Neural progenitor cell (in vitro differentiated cells): ENCODE results near the gene SAPCD2. TPM values are rescaled to one million over a fixed set of nuclear protein-coding genes. Genes with fewer than 3 reads are reported as not detected.

Experiments
- DNase-seq: peaks from one replicate; pipeline ENCODE4 v3.0.0-alpha.2; 2016; ENCODE audit warnings: low spot score
- H2AFZ ChIP-seq: fragments of 200-600 bp; sonication (generic); replicated peaks from 2 replicates; pipeline ENCODE4 v1.6.1; 2016; ENCODE audit warnings: antibody characterized with exemption
- H3F3A ChIP-seq: fragments of 200-600 bp; sonication (generic); 2 replicates; pipeline ENCODE4 v1.6.1; 2016; ENCODE audit warnings: antibody characterized with exemption, low read depth
- H3K27ac ChIP-seq: fragments of 200-600 bp; sonication (generic); 2 replicates; pipeline ENCODE4 v1.5.1; 2016; ENCODE audit warnings: mild to moderate bottlenecking
- H3K27me3 ChIP-seq: fragments of 200-600 bp; sonication (generic); 2 replicates; pipeline ENCODE4 v1.6.1; 2016; ENCODE audit warnings: mild to moderate bottlenecking, moderate library complexity
- H3K36me3 ChIP-seq: fragments of 200-600 bp; sonication (generic); 2 replicates; pipeline ENCODE4 v1.5.1; 2016
- H3K4me1 ChIP-seq: fragments of 200-600 bp; sonication (generic); 2 replicates; pipeline ENCODE4 v1.6.1; 2016; ENCODE audit warnings: mixed run types
- H3K4me2 ChIP-seq: fragments of 200-600 bp; sonication (generic); 2 replicates; pipeline ENCODE4 v1.6.1; 2016
- H3K4me3 ChIP-seq: fragments of 200-600 bp; sonication (generic); 2 replicates; pipeline ENCODE4 v1.5.1; 2016
- H3K79me2 ChIP-seq: fragments of 200-600 bp; sonication (generic); 2 replicates; pipeline ENCODE4 v1.6.1; 2016; ENCODE audit warnings: low read depth
- H3K9ac ChIP-seq: fragments of 200-600 bp; sonication (generic); 2 replicates; pipeline ENCODE4 v1.6.1; 2016
- H3K9me3 ChIP-seq: fragments of 200-600 bp; sonication (generic); 2 replicates; pipeline ENCODE4 v1.5.1; 2016; ENCODE audit warnings: low read depth
- H4K20me1 ChIP-seq: fragments of 200-600 bp; sonication (generic); 2 replicates; pipeline ENCODE4 v1.6.1; 2016; ENCODE audit warnings: low read depth
- H3K27ac Mint-ChIP-seq: 3 replicates; pipeline ENCODE4 v1.8.0; 2021; ENCODE audit warnings: mixed read lengths
- H3K27me3 Mint-ChIP-seq: 2 replicates; pipeline ENCODE4 v1.8.0; 2022; ENCODE audit warnings: low read depth, mild to moderate bottlenecking, inconsistent platforms, moderate library complexity, mixed read lengths; ENCODE audit not compliant: insufficient read depth
- H3K36me3 Mint-ChIP-seq: 3 replicates; pipeline ENCODE4 v1.8.0; 2021; ENCODE audit warnings: mixed read lengths
- H3K4me1 Mint-ChIP-seq: 3 replicates; pipeline ENCODE4 v1.8.0; 2021; ENCODE audit warnings: mixed read lengths
- H3K4me3 Mint-ChIP-seq: 3 replicates; pipeline ENCODE4 v1.8.0; 2021; ENCODE audit warnings: mild to moderate bottlenecking, moderate library complexity, mixed read lengths
- H3K9me3 Mint-ChIP-seq: 3 replicates; pipeline ENCODE4 v1.8.0; 2020; ENCODE audit warnings: mixed read lengths
- EZH2 ChIP-seq: fragments of 200-600 bp; sonication (generic); IDR thresholded peaks from 2 replicates; pipeline ENCODE4 v1.6.1; 2017; ENCODE audit warnings: antibody characterized with exemption, mild to moderate bottlenecking, moderate library complexity
- EZH2phosphoT487 ChIP-seq: fragments of 200-600 bp; sonication (generic); IDR thresholded peaks from 2 replicates; pipeline ENCODE4 v1.6.1; 2017; ENCODE audit warnings: antibody characterized with exemption
- total RNA-seq: library from RNA; depleted of rRNA; stranded (reverse); fragments of >200 nt; gene quantifications from 2 replicates; pipeline ENCODE4 v1.2.3, GENCODE V29; 2015; ENCODE audit warnings: low replicate concordance
- TF ChIP-seq, protein P1 (sequence below): fragments of 200-600 bp; sonication (generic); IDR thresholded peaks from 2 replicates; pipeline ENCODE4 v1.5.1; 2017; ENCODE audit warnings: antibody characterized with exemption, mild to moderate bottlenecking

Gene SAPCD2
- total RNA-seq, 1 donor from 2014 or later, result 5.7 TPM

DNA sequence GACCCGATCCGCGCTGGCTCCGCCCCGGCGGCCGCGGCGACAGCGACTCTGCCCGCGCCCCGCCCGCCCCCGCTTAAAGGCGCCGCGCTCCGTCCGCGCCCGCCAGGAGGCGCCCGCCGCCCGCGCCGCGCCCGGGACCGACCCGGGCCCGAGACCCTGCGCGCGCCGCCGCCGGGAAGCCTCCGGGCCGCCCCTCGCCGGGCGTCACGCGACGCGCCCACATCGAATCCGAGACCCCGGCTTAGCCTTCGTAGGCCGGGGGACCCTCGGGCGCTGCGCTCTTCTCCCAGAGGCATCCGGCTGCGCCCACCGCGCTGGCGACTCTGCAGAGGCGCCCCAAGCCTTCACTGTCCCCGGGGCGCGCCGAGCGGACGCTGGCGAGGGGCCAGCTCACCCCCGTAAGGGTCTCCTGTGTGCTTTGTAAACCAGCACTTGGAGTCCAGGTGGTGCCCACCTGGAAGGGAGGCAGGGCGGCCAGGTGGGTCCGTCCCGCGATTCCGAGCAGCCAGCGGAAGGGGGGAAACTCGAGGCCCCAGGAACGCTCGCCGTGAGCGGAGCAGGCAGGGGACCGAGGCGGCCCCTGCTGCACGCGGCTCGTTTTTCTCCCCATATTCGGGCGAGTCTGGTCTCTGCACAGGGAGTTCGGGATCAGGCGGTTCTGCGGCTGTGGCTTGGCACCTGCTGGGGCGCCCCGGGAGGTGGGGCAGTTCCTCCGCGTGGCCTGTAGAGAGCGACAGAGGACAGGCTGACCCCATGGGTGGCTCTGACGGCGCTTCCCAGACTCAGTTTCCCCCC, 41.9 kb downstream of the SAPCD2 start:
- peaks cover 18% of the 10 kb centered on the region for H3K4me1 ChIP-seq
- Mint-ChIP-seq H3K36me3 (no peaks in the 10 kb centered on the region), H3K9me3 (no peaks in the 10 kb centered on the region), H3K4me1 (peaks cover 12% of the 10 kb centered on the region), H3K27me3 (no peaks in the 10 kb centered on the region), H3K4me3 (peak overlapping the region; percentile 82), H3K27ac (no peak overlapping the region)
- peak overlapping the region; percentile 99 for H2AFZ ChIP-seq
- TF ChIP-seq, protein P1, sequence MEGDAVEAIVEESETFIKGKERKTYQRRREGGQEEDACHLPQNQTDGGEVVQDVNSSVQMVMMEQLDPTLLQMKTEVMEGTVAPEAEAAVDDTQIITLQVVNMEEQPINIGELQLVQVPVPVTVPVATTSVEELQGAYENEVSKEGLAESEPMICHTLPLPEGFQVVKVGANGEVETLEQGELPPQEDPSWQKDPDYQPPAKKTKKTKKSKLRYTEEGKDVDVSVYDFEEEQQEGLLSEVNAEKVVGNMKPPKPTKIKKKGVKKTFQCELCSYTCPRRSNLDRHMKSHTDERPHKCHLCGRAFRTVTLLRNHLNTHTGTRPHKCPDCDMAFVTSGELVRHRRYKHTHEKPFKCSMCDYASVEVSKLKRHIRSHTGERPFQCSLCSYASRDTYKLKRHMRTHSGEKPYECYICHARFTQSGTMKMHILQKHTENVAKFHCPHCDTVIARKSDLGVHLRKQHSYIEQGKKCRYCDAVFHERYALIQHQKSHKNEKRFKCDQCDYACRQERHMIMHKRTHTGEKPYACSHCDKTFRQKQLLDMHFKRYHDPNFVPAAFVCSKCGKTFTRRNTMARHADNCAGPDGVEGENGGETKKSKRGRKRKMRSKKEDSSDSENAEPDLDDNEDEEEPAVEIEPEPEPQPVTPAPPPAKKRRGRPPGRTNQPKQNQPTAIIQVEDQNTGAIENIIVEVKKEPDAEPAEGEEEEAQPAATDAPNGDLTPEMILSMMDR, result no peak
- TF ChIP-seq EZH2phosphoT487, result peak; percentile 52
- TF ChIP-seq EZH2, result peak; percentile 33
- H3F3A ChIP-seq, result peaks cover 24% of the 10 kb centered on the region
- peaks cover 5% of the 10 kb centered on the region for H4K20me1 ChIP-seq
- no peaks in the 10 kb centered on the region for H3K79me2 ChIP-seq
- peak; percentile 95 for DNase-seq
- H3K9ac ChIP-seq, result no peak overlapping the region
- H3K4me3 ChIP-seq, result peak overlapping the region; percentile 80
- H3K36me3 ChIP-seq, result no peaks in the 10 kb centered on the region
- H3K9me3 ChIP-seq, result no peaks in the 10 kb centered on the region
- H3K27me3 ChIP-seq, result peaks cover 24% of the 10 kb centered on the region
- peak overlapping the region; percentile 94 for H3K4me2 ChIP-seq
- no peak overlapping the region for H3K27ac ChIP-seq

DNA sequence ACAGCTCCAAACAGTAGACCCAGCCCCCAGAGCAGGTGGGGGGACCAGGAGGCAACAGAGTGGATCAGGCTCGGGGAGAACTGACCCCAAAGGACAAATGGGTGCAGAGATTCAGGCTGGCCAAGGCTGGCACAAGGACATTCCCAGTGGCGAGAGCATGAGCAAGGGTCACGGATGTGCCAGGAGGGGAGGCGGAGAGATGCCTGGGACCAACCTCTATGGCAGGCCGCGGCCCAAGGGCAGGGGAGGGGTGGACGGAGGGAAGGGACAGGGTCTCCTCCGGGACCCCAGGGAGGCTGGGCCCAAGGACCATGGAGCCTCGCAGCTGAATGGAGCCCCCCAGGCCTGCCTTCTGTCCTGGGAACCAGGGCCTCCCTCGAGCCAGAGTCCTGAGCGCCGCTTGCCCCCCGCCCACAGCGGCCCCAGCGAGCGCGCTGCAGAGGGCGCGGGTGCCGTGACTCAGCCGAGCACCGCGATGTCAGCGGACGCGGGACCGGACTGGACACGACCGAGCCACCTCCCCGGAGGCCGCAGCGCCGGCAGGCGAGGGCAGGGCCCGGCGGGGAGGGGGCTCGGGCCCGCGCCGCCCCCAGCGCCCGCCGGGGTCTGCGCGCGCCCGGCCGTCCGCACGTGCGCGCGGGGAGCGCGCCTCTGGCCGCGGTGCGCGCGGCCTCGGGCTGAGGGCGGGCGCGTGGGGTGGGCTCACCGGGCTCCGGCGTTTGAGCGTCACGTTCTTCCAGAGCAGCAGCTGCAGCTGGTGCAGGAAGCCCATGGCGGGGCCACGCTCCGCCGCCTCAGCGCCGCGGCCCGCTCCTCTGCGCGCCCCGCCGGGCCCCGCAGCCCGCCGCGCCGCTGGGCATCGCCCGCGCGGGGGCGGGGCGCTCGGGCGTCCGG, 42.7 kb downstream of the SAPCD2 start, which contains the start of gene ABCA2:
ABCA2 (minus strand) TSS at position 869 of the 894 bp plus-strand sequence; CDS start at position 772, 97 bp downstream.
- no peaks in the 10 kb centered on the region for H3K36me3 ChIP-seq
- H3K9ac ChIP-seq, result no peak within 1 kb of the TSS
- H3K9me3 Mint-ChIP-seq, result no peaks in the 10 kb centered on the region
- peaks cover 3% of the 10 kb centered on the region for H3K27me3 Mint-ChIP-seq
- peaks cover 30% of the 10 kb centered on the region for H3F3A ChIP-seq
- H2AFZ ChIP-seq, result peak within 1 kb of the TSS; percentile 99
- H3K27me3 ChIP-seq, result peaks cover 24% of the 10 kb centered on the region
- TF ChIP-seq, protein P1, result no peak
- TF ChIP-seq EZH2 (no peak), EZH2phosphoT487 (no peak)
- peaks cover 12% of the 10 kb centered on the region for H3K4me1 Mint-ChIP-seq
- H3K27ac Mint-ChIP-seq, result no peak within 1 kb of the TSS
- peak within 1 kb of the TSS; percentile 99 for H3K4me2 ChIP-seq
- peaks cover 24% of the 10 kb centered on the region for H3K4me1 ChIP-seq
- H3K79me2 ChIP-seq, result no peaks in the 10 kb centered on the region
- H3K36me3 Mint-ChIP-seq, result no peaks in the 10 kb centered on the region
- peak; percentile 70 for DNase-seq
- H3K9me3 ChIP-seq, result no peaks in the 10 kb centered on the region
- H3K4me3 Mint-ChIP-seq, result peak within 1 kb of the TSS; percentile 91
- no peak within 1 kb of the TSS for H3K27ac ChIP-seq
- H3K4me3 ChIP-seq, result peak within 1 kb of the TSS; percentile 80
- peaks cover 13% of the 10 kb centered on the region for H4K20me1 ChIP-seq

DNA sequence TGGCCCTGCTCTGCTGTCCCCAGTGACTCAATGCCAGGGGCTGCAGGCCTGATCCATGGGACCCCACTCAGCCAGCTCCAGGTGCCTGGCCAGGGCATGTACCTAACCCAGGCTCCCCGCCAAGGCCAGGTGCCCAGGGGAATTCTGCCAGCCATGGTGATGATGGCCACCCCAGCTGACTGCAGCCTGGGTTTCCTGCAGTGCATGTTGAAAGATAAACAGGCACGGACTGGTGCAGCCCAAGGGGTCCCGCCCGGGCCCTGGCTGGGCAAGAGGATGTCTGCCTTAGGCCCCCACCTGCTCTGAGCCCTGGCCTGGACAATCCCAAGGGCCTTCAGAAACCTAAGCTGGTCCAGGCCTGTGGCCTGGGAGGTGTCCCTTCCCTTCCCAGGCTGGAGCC, 43.5 kb downstream of the SAPCD2 start:
- peaks cover 12% of the 10 kb centered on the region for H3K4me1 Mint-ChIP-seq
- no peak overlapping the region for H3K27ac Mint-ChIP-seq
- H3K36me3 Mint-ChIP-seq, result no peaks in the 10 kb centered on the region
- peaks cover 24% of the 10 kb centered on the region for H3K27me3 ChIP-seq
- H3K9me3 ChIP-seq, result no peaks in the 10 kb centered on the region
- H3K27me3 Mint-ChIP-seq, result peaks cover 3% of the 10 kb centered on the region
- H3K27ac ChIP-seq, result no peak overlapping the region
- peaks cover 30% of the 10 kb centered on the region for H3F3A ChIP-seq
- no peaks in the 10 kb centered on the region for H3K79me2 ChIP-seq
- peak overlapping the region; percentile 99 for H3K4me2 ChIP-seq
- no peaks in the 10 kb centered on the region for H3K36me3 ChIP-seq
- H3K4me3 ChIP-seq, result no peak overlapping the region
- TF ChIP-seq, protein P1, result no peak
- no peak overlapping the region for H2AFZ ChIP-seq
- no peaks in the 10 kb centered on the region for H3K9me3 Mint-ChIP-seq
- H3K4me1 ChIP-seq, result peaks cover 24% of the 10 kb centered on the region
- no peak overlapping the region for H3K9ac ChIP-seq
- H4K20me1 ChIP-seq, result peaks cover 13% of the 10 kb centered on the region
- DNase-seq, result no peak
- peak overlapping the region; percentile 91 for H3K4me3 Mint-ChIP-seq
